HG03196 (cell line): ENCODE measurements around the gene SUCNR1.
"Not testable (repeated sequence)": the region's sequence is repeated elsewhere in the genome, so short reads cannot be mapped to it uniquely, and the experiment has no call there.

Experiments
- ATAC-seq: cut with Tn5 transposase; IDR thresholded peaks from one replicate; pipeline ENCODE4 v1.9.1; 2021; ENCODE audit not compliant: unreplicated experiment

The SUCNR1 gene

GRCh38 chr3:151900884-151901643 lies 27.6 kb downstream of the SUCNR1 start:
- no peak for ATAC-seq

- no peak for ATAC-seq
Observed at GRCh38 chr3:151901644-151902285, 28.3 kb downstream of the SUCNR1 start.

GRCh38 chr3:151903501-151903991 lies 30.1 kb downstream of the SUCNR1 start:
- ATAC-seq, result no peak

- ATAC-seq, result no peak
Observed at GRCh38 chr3:151905647-151906046, 32.2 kb downstream of the SUCNR1 start.

GRCh38 chr3:151906751-151907150 lies 33.3 kb downstream of the SUCNR1 start:
- no peak for ATAC-seq

GRCh38 chr3:151908399-151908798 lies 35.0 kb downstream of the SUCNR1 start:
- no peak for ATAC-seq

GRCh38 chr3:151909681-151910405 lies 36.4 kb downstream of the SUCNR1 start:
- ATAC-seq, result no peak

- ATAC-seq, result no peak
Observed at GRCh38 chr3:151911462-151911861, 38.0 kb downstream of the SUCNR1 start.

GRCh38 chr3:151912028-151912427 lies 38.6 kb downstream of the SUCNR1 start:
- no peak for ATAC-seq

- no peak for ATAC-seq
Observed at GRCh38 chr3:151916781-151917180, 43.3 kb downstream of the SUCNR1 start.

GRCh38 chr3:151918253-151919029 lies 45.0 kb downstream of the SUCNR1 start:
- no peak for ATAC-seq

- no peak for ATAC-seq
Observed at GRCh38 chr3:151919030-151919328, 45.5 kb downstream of the SUCNR1 start.

- ATAC-seq, result no peak
Observed at GRCh38 chr3:151919446-151919845, 46.0 kb downstream of the SUCNR1 start.

GRCh38 chr3:151923901-151924300 lies 50.5 kb downstream of the SUCNR1 start:
- no peak for ATAC-seq

GRCh38 chr3:151924753-151925152 lies 51.3 kb downstream of the SUCNR1 start:
- no peak for ATAC-seq

GRCh38 chr3:151925419-151925818 lies 52.0 kb downstream of the SUCNR1 start:
- no peak for ATAC-seq

GRCh38 chr3:151925876-151926275 lies 52.4 kb downstream of the SUCNR1 start:
- no peak for ATAC-seq

GRCh38 chr3:151926956-151927355 lies 53.5 kb downstream of the SUCNR1 start:
- no peak for ATAC-seq

GRCh38 chr3:151927915-151928525 lies 54.6 kb downstream of the SUCNR1 start:
- not testable (repeated sequence) for ATAC-seq

GRCh38 chr3:151931171-151931570 lies 57.7 kb downstream of the SUCNR1 start:
- no peak for ATAC-seq
